Dermis microvascular lymphatic vessel endothelial cell (primary cell): ENCODE measurements around the gene MARK3. TPM values are rescaled to one million over a fixed set of nuclear protein-coding genes. Genes with fewer than 3 reads are reported as not detected.

Source experiments
- DNase-seq, 2 donors: peaks; one replicate each; pipeline versions ENCODE4 v3.0.0 to v3.0.0-alpha.2; 2010; ENCODE audit warnings: low read depth in 2 of 2
- total RNA-seq: library from RNA; depleted of rRNA; stranded (reverse); fragments of >200 nt; gene quantifications from 2 replicates; pipeline ENCODE4 v1.2.1, GENCODE V29; 2014

Gene MARK3
- total RNA-seq, 1 donor from 2014 or later, result 40.4 TPM

DNA sequence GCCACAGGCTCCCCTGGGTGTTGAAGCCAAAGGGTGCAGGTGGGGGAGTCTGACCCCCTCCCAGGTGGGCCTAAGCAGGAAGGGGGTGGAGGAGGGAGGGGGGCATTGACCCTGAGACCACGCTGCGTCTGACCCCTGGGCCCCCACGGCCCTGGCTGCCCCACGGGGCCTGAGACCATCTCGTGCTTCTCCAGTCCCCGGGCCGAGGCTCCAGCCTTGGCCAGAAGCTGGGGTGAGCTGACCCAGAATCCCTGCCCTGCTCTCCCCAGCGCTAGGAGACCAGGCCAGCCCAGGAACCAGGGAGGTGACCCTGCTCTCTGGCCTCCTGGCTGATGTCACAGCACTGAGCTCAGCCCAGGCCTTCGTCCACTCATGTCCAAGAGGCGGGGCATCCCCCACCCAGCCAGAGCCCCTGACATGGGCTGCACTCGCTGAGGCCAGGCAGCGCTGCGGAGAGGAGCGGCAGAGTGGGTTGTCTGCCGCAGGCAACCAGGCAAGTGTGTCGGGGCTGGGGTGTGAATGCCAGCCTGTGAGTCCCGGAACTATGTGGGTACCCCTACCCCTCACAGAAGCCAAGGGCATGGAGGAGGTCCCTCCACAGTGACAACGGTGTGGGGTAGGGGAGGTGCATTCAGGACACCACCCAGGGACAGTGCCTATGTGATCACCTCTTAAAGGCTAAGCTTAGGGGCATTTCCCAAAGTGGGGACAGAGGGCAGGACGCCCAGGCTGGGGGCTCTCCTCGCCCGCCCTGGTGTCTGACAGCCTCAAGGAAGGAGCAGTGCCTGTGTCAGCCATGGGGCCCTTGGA is 150.1 kb downstream of the MARK3 start:
- no peak for DNase-seq

DNA sequence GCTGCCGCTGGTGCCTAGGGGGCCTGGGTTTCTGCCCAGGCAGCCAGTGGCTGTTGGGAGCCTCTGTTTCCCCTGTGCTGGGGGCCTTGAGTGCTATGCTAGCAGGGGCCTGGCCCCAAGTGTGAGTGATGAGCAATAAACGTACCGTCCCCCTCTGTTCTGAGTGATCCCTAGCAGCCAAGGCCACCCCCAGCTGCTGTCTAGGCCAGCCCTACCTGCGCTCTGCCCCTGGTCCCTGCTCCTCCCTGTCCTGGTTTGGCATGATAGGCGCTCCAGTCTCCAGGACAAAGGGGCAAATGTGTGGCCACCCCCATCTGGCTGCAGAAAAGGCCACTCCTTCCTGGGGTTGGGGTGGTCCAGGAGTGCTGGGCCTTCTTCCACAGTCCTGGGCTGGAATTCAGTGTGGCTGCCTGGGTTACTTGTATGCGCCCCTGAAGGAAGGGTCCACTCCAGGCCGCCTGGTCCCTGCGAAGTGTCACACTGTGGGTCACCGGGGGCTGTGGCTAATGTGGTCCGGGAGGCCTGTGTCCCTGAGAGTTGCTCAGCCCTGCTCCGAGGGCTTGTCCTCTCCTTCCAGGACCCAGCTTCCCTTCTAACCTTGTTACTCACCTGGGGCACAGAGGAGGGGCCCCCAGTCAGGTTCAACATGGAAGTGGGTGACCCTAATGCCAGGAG is 150.8 kb downstream of the MARK3 start:
- DNase-seq, result no peak

DNA sequence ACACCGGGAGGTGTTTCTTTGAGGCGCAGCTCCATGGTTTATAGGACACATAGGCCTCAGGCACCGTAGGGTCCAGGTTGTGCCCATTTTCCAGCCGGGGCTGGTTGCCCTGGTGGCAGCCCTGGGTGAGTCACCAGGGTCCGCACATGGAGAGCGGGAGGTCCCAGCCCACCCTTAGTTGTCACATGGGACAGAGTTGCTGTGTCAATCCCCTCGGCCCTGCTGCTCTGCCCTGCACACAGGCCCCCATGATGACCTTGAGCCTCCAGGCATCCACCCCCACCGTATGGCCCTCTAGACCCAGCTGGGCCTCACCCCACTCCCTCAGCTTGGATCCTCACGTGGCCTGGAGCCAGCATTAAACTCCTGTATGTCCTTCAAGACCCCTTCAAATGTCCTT is 151.5 kb downstream of the MARK3 start:
- no peak for DNase-seq

DNA sequence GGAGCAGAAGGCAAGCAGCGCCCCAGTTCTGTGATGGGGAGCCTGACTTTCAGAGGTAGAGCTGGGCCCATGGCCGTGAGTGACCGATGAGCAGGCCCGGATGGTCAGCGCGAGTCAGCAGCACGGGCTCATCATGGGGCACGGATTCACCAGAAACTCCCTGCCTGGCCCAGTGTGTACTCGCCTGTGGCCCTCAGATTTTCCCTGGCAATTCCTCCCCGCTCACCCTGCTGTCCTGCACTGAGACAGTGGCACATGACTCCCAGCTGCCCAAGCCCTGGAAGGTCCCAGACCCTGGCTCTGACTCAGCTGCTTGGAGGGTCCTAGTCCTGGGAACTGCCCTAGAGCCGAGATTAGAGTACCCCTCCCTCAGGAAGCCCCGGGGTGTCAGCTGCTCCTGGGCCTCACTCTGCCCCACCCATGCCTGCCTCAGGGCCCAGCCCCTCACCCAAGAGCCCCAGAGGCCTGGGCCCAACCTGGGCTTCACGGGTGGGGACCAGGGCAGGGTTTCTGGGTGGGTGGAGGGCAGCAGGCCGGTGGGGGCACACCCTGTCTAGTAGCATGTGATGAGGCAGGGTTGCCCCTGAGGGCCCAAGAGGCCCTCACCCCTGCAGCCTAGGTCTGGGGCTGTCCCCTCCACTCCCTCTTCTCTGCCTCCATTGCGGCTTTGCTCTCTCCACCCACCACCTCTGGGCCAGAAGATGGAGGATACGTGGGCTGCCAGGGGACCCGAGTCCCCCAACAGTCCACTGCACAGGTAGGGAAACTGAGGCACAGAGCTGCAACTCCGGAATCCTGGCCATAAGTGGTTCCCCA is 152.2 kb downstream of the MARK3 start:
- DNase-seq, result no peak

DNA sequence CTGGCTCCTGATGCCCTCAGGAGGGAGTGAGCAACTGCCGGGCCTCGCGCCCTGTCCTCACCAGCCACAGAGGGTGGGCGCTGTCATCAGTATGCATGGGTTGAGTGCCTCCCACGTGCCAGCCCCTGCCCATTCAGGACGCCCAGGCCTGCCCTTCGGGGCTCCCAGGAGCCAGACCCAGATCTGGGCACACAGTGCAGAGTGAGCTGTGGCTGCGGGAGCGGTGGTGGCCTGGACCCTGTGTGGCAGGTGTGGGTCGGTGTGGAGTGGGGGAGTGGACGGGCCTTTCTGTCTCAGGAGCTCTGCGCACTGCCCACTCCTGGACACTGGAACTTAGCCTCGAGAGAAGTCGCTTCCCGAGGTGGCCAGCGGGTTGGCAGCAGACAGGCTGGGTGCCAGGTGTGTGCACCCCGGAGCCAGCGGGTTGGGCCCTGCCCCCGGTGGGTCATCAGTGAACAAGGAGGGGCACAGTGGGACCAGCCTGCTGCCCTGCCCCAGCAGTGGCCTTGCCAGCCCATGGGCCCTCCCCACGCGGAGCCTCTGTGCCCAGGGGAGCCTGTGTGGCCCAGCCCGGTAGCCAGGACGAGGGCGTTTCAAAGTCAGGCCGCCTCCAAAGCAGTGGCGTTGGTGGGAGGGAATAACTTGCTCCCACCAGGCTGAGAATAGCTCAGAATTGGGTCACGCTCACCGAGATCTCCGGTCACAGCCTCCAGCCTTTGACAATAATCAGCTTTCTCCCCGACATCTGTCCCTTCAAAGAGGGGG is 153.3 kb downstream of the MARK3 start:
- DNase-seq, result no peak

- no peak for DNase-seq
Measured at GRCh38 chr14:103539056-103539825, 154.0 kb downstream of the MARK3 start.

DNA sequence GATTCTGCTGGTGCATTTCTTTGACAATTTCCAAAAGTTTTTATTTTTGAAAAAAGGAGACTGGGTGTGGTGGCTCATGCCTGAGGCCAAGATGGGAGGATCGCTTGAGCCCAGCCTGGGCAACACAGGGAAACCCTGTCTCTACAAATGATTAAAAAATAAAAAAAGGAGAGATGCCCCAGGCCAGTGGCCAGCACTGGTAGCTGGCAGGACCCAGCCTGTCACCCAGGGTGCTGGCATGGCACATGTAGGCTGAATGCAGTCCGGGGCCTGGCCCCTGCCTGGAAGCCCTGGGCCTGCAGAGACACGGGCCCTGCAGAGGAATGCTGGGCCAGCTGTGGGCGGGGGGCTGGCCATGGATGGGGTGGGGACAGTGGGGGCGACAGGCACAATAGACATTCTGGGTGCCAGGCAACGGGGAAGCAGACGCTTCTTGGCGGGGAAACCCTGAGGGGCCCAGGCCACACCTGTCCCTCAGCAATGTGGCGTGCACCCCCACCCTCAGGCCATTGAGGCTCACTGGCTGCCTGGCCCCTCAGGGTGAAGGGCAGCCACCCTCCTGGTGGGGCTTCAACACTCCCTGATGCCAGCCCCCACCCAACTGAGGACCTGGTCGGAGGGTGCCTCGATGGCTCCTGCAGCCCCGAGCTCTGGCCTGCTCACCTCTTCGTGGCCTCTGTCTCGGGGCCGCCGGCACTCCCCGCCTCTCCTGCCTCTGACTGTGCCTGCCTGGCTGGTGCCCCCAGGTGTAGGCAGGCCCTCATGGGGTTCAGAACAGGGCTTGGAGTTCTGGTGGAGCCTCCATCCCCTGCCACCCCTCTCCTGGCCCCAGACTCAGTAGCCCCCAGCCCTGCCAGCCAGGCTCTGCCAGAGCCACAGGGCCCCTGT is 155.8 kb downstream of the MARK3 start:
- no peak for DNase-seq

- no peak for DNase-seq
Measured at GRCh38 chr14:103541709-103542604, 156.7 kb downstream of the MARK3 start.

DNA sequence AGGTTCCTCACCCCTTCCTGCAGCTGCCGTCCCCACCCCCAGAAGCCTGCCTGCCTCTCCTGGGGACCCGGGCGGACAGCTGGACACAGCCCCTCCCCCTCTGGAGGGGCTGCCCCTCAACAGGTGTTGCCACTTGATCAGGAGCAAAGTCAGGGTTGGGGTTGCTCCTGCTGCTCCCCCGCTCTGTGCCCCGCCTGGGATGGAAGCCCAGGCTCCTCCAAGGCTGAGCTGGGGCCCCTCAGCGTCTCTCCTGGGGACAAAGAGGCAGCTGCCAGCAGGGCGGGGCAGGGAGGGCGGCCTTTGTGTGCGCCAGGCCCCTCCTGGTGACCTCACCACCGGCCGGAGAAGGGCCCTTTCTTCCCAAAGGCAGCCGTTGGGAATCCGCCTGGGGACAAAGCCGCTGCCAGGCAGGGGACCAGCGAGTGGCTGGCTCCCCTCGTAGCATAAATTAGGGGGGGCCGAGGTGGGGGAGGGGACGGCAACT is 157.4 kb downstream of the MARK3 start:
- DNase-seq, result no peak

DNA sequence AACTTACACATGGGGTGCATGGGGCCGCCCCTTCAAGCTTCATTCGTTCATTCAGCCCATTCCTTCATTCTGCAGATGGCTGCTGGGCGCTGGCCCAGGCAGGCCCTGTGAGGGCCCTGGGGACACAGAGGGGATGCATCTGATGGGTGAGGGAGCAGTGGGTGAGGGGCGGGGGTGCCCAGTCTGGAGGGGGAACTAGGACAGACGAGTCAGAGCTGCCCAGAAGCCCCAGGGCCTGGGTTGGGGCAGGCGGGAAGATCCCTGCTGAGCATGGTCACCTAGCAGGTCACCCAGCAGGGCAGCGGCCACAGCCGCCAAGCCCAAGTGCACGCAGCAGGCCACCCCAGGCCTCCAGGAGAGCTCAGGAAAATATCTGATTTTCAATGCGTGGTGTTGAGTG is 157.9 kb downstream of the MARK3 start:
- no peak for DNase-seq

DNA sequence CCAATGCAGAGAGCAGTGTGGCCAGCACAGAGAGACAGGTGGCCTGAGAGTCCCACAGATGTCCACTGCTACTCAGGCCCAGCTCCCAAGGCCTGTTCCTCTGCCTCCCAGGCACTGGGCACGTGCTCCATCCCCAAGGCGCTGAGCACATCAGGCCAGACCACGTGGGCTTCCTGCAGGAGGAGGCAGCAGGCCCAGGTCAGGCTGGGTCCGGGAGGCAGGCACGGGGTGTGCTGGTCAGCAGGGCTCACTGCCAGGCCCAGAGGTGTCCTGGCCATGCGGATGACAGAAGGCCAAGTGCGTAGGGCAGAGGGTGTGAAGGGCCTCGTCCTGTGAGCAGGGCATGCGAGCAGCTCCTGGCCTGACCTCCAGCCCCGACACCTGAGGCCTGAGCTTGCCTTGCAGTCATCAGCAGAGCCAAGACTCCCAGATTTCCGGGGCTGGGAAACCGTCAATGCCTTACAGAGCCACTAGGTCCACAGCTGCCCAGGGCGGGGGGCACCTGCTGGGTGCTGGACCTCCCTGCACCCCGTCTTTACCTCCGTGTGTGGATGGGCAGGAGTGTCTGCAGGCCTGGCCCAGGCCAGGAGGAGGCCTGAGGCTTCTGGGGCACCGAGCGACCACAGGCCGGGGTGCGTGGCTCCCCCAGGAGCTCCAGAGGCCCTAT is 158.6 kb downstream of the MARK3 start:
- no peak for DNase-seq

DNA sequence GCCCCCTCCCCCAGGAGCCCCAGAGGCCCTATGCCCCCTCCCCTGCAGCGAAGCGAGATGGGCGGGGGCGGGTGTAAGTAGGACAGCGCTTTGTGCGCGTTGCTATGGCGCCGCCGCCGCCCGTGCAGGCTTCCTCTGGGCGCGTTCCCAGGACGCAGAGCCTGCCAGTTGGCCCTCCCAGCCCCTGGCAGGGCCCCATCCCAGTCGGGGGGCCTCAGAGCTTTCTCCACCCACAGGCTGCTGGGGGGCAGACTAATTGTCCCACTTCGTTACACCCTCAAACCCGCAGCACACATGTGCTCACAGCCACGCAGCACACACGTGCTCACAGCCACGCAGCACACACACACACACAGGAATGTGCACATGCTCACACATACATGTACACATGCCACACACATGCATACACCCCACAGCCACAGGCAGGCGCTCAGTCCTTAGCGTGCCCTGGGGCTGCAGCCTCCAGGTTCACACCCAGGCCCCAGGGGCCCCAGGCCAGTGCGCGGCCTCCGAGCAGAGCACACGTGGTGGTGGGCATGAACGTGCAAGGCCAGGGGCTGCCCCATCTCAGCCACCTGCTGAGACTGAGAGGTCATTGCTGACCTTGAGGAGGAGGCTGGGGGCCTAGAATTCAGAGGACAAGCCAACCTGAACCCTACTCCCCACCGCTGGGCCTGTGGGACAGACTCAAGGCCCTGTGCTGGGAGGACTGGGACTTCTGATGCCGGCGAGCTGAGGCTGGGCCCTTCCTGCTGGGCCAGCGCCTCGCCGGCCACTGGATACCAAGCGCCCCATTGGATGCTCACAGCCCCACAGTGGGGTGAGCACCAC is 159.4 kb downstream of the MARK3 start:
- DNase-seq, result no peak

GRCh38 chr14:103545219-103545914 is 160.2 kb downstream of the MARK3 start:
- no peak for DNase-seq

DNA sequence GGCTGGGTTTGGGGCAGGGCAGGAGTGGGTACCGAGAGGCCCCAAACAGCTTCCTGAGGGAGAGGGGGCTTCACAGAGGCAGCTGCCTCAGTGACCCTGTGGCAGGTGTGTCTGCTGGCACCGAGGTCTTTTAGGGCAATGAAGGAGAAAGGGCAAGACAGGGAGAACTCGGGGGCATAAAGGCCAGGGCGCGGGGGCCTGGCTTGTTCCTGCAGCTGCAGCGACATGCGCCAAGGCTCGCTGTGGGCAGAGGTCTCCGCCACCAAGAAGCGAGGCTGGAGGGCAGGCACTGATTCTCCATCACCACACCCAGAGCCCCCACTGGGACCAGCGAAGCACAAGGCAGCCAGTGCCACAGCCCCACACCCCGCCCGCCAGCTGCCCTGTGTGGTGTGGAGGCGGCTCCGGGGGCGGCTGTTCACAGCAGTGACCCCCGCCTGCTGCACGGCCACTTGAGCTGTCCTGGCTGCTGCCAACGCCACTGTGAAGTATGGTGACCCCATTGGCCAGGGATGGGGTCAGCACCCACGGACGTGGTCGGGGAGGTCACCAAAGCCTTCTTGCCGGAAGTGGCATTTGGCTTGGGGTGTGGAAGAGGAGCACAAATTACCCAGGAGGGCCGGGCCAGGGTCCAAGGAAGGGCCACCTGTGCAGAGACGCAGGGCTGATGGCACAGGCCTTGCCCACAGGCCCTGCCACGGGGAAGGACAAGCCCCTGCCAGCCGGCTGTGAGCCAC is 160.9 kb downstream of the MARK3 start:
- DNase-seq, result no peak

DNA sequence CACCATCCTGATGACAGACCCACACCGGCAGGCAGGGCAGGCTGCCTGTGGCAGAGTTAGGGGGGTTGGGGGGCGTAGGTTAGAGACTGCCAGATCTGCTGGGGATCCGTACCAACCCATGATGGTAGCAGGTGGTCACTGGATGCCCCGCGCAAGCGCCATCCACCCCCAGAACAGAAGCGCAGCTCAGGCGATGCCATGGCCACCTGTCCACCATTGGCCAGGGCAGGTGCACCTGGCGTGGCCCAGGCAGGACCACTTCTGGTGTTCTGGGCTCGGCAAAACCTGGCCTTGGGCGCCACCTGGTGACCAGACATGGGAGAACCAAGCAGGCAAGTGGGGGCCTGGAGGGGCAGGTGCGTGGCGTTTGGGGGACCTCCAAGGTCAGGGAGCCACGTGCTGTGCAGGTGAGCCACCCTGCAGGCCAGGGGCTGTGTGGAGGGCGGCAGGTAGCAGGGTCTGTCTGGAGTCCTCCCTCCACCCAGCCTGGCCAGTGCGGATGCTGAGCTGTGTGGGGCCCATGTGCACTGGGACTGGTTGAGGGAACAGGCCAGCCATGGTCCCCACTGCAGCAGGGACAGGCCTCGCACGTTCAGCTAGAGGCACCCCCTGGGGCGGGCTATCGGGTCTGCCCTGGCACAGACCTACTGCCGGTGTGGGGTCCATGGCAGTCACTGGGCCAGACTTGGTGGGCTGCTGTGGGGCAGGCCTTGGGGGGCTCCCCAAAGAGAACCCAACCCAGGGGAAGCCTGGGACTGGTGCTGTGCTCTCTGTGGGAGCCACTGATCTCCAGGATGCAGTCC is 161.6 kb downstream of the MARK3 start:
- DNase-seq, result peak; percentile 17 to 54
